HepG2 (cell line): Measurements from ENCODE around the gene GSG1.

Experiments
- CHD2 ChIP-seq: IDR thresholded peaks from 2 replicates; pipeline ENCODE4 v1.6.1; 2011; ENCODE audit warnings: low read depth, low read length, improper control_type of control experiment
- CTCF ChIP-seq: sonication (generic); formaldehyde crosslinking; IDR thresholded peaks from 2 replicates; pipeline ENCODE4 v1.5.0; 2020; ENCODE audit warnings: mild to moderate bottlenecking, missing genetic modification reagents, moderate library complexity
- GABPA ChIP-seq, 2 experiments: IDR thresholded peaks; 2 replicates each; pipeline ENCODE4 v1.6.1; 2011 to 2016; ENCODE audit warnings: low read depth in 2 of 2, low read length in 1 of 2, missing biosample characterization in 1 of 2, missing genetic modification characterization in 1 of 2
- GATAD1 ChIP-seq: IDR thresholded peaks from 2 replicates; pipeline ENCODE4 v1.6.1; 2016; ENCODE audit warnings: missing genetic modification reagents, missing compliant biosample characterization
- JDP2 ChIP-seq: sonication (generic); formaldehyde crosslinking; IDR thresholded peaks from 2 replicates; pipeline ENCODE4 v1.8.1; 2022; ENCODE audit warnings: missing genetic modification reagents, borderline replicate concordance
- PITX1 ChIP-seq: sonication (generic); formaldehyde crosslinking; IDR thresholded peaks from 2 replicates; pipeline ENCODE4 v1.5.1; 2020; ENCODE audit warnings: mild to moderate bottlenecking, missing genetic modification reagents
- POLR2A ChIP-seq, 2 experiments: IDR thresholded peaks; 2 replicates each; pipeline ENCODE4 v1.6.1; 2011; ENCODE audit warnings: low read depth in 2 of 2, low read length in 2 of 2, mild to moderate bottlenecking in 1 of 2, moderate library complexity in 1 of 2; ENCODE audit not compliant: insufficient read depth in 1 of 2
- SRSF1 ChIP-seq: fragments of 200-400 bp; formaldehyde crosslinking; optimal IDR thresholded peaks from 2 replicates; pipeline ENCODE3; 2017; ENCODE audit warnings: mild to moderate bottlenecking, low read depth, low read length, moderate library complexity
- ZHX1 ChIP-seq: sonication (generic); formaldehyde crosslinking; IDR thresholded peaks from 2 replicates; pipeline ENCODE4 v1.8.1; 2022; ENCODE audit warnings: low read depth, mild to moderate bottlenecking, missing genetic modification reagents
- ZNF253 ChIP-seq: sonication (generic); formaldehyde crosslinking; IDR thresholded peaks from 2 replicates; pipeline ENCODE4 v1.8.0; 2022; ENCODE audit warnings: mild to moderate bottlenecking, missing genetic modification reagents, borderline replicate concordance

- TF ChIP-seq SRSF1 (no peak), POLR2A (IDR thresholded peaks at IDR 0.05; ENCODE audit: insufficient read depth in 1 of 2, low read depth in 2 of 2, low read length in 2 of 2) (no peak), ZHX1 (no peak), GABPA (IDR thresholded peaks at IDR 0.05; ENCODE audit: low read depth, low read length) (no peak), GABPA (CRISPR knock-in tag; IDR thresholded peaks at IDR 0.05; ENCODE audit: low read depth) (no peak), CTCF (CRISPR knock-in tag) (no peak), GATAD1 (CRISPR knock-in tag) (no peak), CHD2 (no peak), JDP2 (CRISPR knock-in tag) (no peak), ZNF253 (CRISPR knock-in tag) (no peak), PITX1 (no peak)
Observed at GRCh38 chr12:13074396-13075117, 28.9 kb downstream of the GSG1 start.
